Midbrain (tissue), 1 donor: ENCODE results near the gene CCDC97.
"Not testable (repeated sequence)": the region's sequence is repeated elsewhere in the genome, so short reads cannot be mapped to it uniquely, and the experiment has no call there.

Source experiments
- DNase-seq: peaks from one replicate; lab custom pipeline; 2025; lab: John Stamatoyannopoulos, UW

Gene CCDC97

DNA sequence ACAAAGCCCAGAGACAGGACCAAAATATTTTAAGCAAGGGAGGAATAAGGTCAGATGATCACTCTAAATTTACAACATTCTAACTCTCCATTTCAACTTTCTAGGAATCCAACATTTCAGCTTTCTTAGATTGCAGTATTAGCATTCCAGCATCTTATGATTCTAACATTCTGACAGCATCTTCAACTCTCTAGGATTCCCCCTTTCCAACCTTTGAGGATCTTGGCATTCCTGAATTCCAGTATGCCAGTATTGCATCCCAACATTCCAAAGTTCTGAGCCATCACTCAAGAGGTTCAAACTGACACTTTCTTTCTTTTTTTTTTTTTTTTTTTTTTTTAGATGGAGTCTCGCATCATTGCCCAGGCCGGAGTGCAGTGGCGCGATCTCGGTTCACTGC, 30.0 kb downstream of the CCDC97 start:
- DNase-seq, result no peak

DNA sequence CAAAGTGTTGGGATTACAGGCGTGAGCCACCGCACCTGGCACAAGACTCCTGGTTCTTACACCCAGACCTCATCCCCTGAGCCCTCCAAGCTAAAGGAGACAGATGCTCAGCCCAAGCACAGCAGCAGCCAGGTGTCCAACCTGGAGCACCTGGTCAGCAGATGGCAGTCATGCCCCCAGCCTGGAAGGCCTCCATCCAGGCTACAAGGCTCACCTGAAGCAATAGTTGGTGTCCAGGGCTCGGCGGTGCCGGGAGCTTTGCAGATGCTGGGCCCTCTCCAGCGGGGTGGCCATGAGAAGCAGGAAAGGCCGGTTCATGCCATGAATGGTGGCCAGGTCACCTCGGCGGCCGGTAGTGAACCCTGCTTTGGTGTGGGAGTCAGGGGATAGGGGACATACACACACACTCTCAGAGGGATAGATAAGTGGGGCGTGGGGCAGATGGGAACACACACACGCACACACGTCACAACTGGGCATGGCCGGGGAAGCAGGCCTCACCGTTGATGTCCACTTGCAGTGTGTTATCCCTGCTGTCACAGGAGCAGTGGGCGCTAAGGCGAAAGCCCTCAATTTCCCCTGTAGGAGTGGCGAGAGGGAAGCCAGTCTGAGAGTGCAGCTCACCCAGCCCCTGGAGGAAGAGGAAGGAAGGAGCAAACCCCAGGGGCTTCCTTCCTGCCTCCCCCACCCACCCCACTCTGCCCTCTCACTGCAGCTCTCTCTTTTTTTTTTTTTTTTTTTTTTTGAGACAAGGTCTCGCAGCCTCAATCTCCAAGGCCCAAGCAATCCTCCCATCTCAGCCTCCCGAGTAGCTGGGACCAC, 31.9 kb downstream of the CCDC97 start:
- no peak for DNase-seq

DNA sequence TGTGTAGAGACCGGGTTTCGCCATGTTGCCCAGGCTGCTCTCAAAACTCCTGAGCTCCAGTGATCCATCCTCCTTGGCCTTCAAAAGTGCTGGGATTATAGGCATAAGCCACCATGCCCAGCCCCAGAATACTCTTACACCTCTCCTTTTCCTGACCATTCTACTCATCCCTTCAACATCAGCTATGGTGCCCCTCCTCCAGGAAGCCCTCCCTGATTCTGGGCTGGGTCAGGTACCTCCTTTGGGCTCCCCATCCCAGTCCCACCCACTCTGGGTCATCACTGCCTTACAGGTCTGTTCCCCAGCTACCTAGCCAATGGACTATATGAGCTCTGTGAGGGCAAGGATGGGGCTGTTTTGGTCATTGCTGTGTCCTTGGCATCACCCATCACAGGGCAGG, 34.2 kb downstream of the CCDC97 start:
- DNase-seq, result no peak

DNA sequence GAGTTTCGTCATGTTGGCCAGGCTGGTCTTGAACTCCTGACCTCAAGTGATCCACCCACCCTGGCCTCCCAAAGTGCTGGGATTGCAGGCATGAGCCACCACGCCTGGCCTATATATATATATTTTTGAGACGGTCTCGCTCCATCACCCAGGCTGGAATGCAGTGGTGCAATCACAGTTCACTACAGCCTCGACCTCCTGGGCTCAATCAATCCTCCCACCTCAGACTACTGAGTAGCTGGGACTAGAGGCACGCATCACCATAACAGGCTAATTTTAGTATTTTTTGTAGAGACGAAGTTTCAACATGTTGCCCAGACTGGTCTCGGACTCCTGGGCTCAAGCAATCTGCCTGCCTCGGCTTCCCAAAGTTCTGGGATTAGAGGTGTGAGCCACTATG, 36.9 kb downstream of the CCDC97 start:
- not testable (repeated sequence) for DNase-seq

DNA sequence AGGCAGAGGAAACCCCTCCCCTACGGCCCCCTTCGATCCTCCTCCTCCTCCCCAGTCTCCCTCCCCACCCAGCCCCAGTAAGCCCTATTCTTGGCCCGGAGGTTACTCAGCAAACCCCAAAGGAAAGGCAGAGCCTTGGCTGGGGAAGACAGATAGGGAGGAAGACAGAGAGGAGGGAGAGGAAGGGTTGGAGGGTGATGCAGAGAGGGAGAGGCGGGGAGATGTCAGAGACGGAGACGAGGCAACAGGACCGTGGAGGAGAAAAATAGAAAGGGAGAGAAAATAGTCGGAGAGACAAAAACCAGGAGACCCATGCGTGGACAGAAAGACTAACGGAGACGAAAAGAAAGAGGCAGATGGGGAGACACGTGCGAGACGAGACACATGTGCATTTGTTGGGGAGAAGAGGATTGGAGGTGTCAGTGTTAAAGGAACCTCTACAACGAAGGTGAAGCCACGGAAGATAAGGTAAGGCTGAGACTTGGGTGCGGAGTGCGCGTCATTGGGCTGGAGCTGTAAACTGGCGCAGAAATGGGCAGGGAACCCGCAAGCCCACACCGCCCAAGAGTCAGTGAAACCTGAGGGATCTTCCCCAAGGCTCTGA, 40.9 kb downstream of the CCDC97 start:
- DNase-seq, result no peak

DNA sequence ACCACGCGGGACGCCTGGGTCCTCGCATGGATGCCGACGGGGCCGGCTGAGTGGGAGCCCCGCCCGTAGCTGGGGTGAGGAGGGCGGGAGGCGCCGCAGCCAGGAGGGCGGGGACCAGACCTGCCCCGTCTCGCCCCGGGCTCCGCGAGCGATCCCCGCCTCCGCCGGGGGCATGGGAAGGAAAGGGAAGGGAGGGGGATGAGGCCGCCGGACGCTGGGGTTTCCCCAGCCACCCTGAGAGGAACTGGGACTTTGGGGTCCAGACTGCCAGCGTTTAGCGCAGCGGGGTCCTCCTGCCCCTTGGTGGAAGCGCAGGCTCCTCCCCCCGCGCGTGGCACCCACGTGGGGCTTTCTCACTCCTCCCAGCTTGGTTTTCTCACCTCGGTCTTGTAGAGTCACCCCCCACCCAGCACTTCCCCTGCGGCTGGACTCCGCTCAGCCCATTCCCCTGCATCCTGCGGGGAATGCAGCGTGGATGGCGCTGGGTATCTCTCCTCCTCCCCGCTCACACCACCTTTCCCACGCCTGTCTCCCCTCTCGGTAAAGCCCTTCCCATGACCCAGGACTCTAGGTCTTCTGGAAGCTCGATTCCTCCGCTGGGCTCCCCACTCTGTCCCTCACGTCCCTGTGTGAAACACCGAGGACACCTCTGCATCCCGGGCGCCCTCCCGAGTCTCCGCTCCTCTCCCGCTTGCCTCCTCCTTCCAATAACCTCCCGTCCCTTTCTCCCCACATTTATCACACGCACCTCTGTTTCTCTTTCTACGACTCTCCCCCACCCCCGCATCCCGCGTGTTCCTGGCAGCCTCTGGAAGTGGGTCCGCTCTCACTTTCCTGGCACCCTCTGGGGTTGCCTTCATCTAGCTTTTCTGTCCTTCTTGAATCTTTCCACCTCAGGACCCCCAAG, 41.6 kb downstream of the CCDC97 start:
- DNase-seq, result peak; percentile 42

DNA sequence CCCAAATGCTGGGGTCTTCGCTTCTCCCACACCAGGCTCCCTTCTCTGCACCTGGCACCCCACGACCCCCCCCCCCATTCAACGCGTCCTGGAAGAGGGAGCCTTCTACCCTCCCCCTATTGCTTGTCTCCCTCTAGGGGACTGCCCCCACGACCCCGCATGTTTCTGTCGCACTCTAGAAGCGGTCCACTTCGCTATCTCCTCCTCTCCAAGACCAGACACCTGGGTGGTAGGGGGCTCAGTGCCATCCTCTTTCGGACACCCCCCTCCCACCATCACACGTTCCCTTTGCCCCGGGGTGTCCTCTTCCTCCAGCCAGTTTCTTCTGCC, 42.3 kb downstream of the CCDC97 start:
- no peak for DNase-seq

DNA sequence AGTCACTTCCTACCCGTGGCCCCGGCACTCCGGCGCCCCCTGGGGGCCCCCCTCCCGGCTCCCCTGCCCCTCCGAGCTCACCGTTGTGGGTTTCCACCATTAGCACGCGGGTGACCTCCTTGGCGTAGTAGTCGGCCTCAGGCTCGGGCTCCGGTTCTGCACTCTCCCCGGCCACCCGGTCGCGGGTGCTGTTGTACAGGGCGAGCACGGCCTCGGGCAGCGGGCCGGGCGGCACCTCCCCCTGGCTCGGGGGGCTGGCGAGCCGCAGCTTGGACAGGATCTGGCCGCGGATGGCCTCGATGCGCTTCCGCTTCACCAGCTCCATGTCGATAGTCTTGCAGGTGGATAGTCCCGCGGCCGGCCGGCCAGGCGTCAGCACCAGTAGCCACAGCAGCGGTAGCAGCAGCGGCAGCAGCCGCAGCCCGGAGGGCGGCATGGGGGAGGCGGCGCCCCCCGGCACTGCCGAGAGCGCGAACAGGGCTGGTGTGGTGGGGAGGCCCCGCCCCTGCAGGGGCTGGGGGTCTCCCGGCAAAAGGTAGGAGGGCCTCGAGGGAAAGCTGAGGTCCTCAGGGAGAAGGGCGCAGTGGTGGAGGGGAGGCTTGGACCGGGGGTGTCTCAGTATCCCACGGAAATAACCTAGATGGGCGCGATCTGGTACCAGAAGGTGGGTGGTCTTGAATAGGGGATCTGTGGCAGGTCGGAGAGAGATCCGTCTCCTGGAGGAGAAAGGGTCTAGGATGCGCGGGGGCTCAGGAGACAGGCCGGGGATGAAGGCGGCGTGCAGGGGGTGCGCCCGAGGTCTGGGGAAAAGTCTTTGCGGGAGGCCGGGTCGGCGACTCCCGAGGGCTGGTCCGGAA, 42.9 kb downstream of the CCDC97 start:
- peak; percentile 12 for DNase-seq

DNA sequence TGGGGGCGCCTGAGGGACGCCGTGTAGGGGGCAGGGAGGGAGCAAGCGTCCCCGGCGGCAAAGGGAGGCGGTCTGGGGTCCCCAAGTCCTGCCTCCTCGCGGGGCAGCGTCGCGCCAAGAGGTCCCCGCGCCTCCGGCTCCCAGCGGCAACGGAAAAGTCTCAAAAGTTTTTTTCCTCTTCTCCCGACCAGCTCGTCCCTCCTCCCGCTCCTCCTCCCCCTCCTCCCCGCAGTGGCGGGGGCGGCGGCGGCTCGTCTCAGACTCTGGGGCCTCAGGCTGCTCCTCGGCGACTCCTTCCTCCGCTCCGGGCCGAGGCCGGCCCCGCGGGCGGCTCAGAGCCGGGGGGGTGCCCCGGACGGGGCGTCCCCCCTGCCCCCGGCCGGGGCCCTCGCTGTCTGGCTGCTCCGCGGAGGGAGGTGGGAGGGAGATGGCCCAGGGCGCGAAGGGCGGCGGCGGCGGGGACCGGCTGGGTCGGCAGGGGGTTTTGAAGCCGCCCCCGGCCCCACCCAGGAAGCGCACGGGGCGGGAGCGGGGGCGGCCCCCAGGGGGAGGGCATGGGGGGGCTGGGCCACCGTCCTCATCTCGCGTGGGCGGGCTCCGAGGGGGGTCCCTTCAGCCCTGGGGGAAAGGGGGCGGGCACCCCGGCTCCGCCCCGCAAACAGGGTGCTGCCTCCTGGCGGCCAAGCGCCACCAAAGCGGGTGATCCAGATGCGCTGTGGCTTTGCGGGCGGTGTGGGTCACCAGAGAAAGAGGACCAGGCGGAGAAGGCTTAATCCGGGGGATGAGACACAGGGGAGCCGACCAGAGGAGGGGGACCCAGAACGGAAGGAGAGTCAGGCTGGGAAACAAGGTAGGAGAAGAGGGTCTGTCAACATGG, 43.7 kb downstream of the CCDC97 start, which contains the start of gene TGFB1:
Gene TGFB1, minus strand, starts transcription at position 457 of the 877 bp plus-strand sequence. CDS start 878 bp downstream, outside the sequence.
- peak; percentile 76 for DNase-seq

DNA sequence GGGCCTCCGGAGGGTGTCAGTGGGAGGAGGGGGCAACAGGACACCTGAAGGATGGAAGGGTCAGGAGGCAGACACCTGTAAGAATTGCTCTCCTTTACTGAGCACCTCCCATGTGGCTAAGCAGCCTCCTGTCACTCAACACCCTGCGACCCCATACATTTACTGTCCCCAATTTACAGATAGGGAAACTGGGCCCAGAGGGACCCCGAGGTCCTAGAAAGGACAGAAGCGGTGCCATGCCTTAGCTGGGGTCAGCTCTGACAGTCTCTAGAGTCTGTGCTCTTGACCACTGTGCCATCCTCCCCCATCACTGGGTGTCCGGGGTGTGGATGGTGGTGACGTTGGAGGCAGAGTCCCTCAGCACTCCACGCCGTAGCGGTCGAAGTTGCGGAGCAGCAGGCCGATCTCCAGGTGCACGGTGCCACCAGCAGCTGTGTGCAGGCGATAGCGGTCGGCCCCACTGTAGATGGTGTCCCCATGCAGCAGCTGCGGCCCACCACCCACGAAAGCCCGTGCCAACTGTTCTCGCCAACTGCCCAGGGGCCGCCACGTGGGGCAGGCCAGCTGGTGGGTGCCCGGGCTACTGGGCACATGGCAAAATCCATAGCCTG, 44.5 kb downstream of the CCDC97 start:
- no peak for DNase-seq

DNA sequence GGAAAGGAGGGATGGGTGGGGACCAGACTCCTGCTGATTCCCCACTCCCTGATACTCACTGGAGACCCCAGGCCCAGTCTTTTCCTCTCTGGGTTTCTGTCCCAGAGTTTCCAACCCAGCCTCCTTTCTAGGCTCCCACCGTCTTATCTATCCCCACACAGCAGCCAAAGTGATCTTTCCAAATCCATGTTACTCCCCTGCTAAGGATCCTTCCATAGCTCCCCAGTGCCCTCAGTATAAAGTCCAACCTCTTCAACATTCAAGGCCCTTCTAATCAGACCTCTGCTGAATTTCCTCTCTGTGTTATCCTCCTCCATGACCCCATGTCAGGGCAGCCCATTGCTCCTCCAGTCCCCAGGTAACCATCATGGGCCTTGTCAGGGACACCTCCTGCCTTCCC, 45.1 kb downstream of the CCDC97 start:
- DNase-seq, result no peak

DNA sequence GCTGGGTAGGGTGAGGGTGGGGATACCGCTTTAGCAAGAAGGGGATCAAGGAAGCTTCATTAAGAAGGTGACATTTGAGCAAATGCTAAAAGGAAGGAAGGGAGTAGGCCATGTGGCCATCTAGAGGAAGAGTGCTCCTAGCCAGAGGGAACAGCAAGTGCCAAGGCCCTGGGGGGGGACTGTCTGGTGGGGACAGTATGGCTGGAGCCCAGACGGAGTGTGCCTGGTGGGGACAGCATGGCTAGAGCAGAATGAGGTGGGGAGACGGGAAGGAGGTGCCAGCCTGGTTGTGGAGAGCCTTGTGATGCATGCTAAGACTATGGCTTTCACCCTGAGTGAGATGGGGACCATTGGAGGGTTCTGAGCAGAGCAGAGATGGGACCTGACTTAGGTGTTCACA, 45.8 kb downstream of the CCDC97 start:
- no peak for DNase-seq

DNA sequence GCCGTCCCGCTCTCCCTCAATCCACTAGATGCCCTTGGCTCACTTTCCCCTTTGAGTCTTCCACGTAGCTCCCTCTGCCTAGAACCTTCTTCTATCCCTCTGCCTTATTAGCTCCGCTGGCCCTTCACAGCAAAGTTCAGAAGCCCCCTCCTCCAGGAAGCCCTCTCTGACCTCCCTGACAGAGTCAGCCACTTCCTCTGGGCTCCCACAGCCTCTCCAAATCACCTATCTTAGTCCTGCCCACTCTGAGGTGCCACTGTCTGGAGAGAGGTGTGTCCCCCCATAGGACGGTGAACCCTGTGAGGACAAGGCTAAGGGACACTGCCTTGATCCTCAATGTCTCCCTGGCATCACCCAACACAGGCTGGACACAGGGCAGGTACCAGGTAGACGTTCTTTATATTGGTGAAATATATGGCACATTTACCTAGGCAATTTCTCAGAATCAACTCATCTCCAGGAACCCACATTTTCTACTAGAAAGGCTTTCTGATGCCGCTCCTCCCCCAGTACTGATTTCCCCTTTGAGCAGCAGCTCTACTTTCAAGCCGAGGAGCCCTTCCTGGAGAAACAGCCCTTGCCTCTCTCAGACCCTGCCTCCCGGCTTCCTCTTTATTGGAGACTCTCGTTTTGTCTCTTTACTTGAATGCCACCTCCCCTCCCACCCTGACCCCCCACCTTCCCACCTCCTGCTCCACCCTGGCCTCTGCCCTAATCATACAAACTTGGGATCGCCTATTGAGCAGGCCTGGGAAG, 47.2 kb downstream of the CCDC97 start:
- DNase-seq, result no peak

DNA sequence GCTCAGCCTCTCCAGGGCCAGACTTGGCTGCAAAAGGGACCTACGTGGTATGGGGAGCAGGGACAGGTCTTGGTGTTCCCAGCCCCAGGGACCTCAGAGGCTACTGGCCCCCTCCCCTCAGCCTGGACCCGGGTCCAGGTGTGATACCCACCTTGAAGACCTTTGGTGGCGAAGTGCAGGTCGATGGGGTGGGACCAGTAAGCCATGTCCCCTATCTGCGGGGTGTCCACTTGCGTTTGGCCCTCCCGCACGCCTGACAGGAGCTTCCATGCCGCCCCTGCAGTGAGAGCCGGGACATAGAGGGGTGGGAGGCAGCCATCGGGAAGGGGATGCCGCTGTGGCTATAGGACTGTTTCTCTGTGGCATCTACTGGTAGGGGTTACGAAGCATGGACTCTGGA, 47.8 kb downstream of the CCDC97 start:
- DNase-seq, result no peak

DNA sequence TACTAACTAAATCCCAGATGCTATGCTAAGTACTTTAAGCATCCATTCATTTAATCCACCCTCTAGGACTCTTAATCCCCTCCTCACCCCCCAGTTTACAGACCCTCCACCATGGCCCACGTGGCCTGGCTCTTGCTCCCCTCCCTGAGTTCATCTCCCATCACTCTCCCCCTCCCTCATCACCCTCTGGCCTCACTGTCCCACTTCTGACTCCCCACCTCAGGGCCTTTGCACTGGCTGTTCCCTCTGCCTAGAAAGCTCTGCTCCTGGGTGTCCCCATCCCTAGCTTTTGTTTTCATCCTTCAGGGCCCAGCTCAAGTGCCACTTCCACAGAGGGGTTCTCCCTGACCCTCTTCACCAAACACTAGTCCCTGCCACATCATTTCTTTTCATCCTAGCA, 49.8 kb downstream of the CCDC97 start:
- DNase-seq, result no peak

DNA sequence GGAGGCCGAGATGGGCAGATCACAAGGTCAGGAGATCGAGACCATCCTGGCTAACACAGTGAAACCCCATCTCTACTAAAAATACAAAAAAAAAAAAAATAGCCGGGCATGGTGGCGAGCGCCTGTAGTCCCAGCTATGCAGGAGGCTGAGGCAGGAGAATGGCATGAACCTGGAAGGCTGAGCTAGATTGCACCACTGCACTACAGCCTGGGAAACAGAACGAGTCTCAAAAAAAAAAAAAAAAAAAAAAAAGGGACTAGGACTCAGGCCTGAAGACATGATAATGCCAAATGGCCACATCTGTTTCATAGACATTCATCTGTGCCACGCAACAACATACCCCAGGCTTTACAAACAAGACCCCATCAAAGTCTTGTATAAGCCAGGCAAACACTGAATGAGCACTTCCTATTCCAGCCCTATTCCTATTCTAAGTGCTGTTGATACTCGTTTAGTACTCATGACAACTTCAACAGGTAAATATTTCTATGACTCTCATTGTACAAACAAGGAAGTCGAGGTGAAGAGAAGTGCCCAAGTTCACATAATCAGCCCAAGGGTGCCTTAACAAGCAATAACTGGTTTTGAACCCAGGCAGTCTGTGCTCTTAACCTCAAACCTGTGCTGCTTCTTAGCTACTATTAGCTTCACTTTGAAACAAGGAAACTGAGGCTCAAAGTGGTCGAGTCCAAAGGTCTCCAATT, 52.3 kb downstream of the CCDC97 start:
- no peak for DNase-seq

DNA sequence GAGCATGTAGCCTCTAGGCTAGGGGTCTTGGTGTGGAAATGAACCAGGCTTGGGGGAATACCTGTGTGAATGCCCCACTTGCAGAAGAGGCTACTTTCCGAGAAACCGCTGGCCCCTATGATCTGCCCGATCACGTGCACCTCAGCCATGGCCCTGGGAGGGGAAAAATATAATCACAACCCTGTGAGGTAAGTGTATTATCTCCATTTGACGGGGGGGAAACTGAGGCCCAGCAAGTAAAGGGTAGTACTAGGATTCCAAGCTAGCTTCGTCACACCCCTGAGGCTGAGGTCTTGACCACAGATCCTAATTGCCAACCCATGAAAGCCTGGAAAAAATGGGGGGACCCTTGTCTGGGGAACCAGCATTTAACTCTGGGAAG, 53.4 kb downstream of the CCDC97 start:
- DNase-seq, result no peak

DNA sequence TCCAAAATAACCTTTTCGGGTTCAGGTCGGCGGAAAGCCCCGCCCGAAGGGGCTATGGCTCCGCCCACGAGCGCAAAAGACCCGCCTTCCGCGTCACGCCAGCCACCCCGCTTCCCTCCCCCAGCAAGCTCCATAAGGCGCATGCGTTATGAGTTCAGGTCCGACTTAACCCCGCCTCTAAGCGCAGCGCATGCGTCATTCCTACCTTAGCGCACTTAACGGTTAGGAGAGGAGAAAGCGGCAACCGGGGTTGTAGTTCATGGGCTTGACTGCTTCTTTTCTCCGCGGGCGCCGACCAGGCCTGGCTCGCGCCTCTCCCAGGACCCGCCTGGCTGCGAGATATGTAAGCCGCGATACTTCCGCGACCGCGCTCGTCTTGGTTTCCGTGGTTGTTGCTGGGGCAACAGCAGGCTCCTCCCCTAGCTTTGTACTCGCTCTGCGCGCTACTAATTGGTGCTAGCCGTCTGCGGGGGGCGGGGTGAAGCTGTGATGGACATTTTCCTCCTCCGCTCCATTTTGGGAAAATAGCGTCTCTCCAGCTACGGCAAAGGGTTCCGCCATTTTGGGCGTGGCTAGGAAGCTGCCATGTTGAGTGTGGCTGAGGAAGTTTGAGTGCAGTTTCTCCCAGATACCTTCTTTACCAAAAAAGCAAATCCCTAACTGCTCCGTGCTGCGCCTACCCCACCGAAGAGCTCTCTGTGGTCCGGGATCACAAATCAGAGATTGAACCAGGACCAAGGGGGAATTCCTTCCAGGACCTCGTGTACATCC, 54.0 kb downstream of the CCDC97 start, which contains the start of gene B9D2:
Gene B9D2, minus strand, starts transcription at position 397 of the 771 bp plus-strand sequence. CDS start 630 bp downstream, outside the sequence.
- DNase-seq, result peak; percentile 98
